Erythroblast (primary cell): ENCODE measurements around the gene MAP3K21.

Experiments
- DNase-seq, 2 experiments: peaks; one replicate each; lab custom pipeline; 2025; lab: John Stamatoyannopoulos, UW
- GATA1 ChIP-seq: IDR thresholded peaks from 2 replicates; pipeline ENCODE4 v1.6.1; 2011; ENCODE audit warnings: low read depth, mild to moderate bottlenecking, control low read depth, low read length, moderate library complexity
- POLR2A ChIP-seq: IDR thresholded peaks from 2 replicates; pipeline ENCODE4 v1.6.1; 2011; ENCODE audit warnings: mild to moderate bottlenecking, low read length

MAP3K21 gene

DNA sequence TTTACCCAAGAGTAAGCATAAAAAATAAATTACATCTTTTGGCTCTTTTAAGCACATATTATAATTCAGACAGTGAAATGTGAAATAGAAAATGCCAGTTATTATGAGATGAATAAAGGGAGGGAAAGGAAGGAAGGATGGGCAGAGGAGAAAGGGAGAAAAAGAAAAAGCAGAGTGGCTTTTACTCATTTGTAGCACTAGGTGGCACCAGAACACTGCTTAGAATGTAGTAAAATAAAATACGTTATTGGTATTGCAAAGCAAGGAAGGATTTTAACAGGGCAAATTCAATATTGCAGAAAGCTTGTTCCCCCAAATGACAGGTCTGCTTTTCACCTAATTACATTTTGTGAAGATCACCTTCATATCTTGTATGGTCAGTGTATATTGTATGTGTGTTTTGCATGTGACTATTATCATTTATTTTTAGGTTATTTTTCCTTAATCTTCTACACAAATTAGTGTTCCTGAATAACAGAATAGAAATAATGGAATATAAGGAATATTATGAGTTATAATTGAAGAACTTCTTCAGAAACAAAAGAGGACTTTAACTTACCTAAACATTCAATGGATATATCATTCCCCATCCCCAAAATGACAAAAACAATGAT is 22.9 kb upstream of the MAP3K21 start:
- DNase-seq, result peak in 1 of 2 experiments; percentile 22
- TF ChIP-seq GATA1 (no peak), POLR2A (no peak)

DNA sequence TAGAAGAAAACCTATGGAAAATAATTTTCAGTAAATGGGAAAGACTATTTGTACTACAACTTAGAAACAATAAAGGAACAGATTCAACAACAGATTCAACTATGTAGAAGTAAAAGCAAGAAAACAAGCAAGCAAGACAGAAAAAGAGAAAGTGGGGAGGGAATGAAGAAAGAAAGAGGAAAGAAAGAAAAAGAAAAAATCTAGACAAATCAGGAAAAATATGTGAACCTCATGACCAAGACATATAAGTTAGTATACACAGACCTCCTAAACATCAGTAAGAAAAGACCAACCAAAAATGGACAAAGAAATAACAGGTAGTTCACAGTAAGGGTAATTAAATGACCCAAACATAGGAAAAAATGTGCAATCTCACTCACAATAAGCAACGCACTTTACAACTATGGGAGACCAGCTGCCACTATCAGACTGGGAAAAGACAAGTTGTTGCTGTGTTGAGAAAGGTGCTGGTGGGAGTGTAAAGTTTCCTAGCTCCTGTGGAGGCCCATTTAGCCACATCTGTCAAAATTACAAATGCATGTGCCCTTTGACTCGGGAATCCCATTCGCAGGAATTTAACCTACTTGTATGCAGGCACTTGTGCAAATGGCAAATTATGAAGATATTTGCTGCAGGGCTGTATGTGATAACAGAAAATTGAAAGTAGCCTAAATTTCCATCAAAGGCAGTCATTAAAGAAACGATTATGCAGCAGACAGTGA is 13.9 kb upstream of the MAP3K21 start:
- DNase-seq, result no peak

DNA sequence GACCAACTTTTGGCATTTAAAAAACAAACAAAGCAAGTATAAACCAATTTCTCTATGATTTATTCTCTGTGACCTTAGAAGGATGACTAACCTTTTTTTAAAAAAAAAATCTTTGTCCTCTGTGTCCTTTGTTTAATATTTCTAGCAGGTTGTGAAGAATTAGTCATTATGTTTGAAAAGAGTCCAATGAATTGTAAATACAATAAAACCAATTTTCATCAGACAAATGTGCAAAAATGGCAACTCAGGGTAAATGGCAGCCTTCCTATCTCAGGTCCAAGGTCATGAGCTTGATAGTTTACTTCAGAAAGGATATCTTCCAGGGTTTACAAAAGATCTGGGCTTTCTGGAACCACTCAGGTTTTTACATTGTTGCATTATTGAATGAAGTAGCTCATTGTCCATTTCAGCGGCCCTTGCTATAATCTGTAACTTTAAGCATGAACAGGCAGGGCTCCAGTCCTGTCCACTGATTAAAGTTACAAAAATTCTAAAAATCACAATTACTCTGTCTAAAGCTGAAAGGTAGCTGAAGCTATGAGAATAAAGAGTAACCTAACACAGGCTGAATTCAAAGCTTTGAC is 11.7 kb upstream of the MAP3K21 start:
- TF ChIP-seq GATA1, result no peak
- TF ChIP-seq POLR2A, result no peak
- DNase-seq, result no peak

More for the DNA sequence above, 13.9 kb upstream of the MAP3K21 start:
- TF ChIP-seq POLR2A, result no peak
- no peak for TF ChIP-seq GATA1

DNA sequence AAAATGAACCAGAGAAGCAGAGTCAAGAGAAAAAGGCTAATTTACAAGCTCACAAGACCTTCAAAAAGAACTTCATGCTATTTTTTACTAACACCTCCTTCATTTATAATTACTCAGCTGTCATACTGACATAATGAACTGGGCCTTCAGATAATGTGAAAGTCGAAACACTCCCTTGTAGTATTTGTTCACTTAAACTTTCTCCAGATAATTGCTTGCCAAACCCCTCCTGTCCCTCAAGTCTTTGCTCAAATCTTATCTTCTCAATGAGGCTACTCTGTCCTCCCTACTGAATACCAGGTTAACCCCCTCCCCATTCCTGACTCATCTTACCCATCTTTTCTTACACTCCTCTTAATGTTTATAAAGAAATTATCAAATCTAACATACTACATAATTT is 11.1 kb upstream of the MAP3K21 start:
- TF ChIP-seq GATA1, result no peak
- no peak for TF ChIP-seq POLR2A
- no peak for DNase-seq

DNA sequence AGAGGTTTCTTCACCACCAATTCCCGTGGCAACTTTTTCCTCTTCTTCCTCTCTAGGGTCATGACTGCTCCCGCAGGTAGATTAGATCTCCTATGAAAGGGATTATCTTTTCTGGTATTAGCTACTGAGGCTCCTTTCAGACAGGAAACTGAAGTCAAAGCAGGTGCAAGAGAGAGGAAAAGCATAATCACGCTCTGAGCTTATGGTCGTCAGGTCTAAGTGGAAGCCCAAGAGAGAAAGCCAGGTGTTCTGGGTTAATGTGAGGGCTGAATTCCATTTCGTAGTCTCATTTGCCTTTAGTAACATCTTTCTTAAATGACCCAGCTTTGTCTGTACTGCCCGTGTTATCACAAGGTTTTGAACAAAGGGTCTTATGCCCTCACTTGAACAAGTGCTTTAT is 8.3 kb upstream of the MAP3K21 start:
- no peak for DNase-seq
- TF ChIP-seq GATA1 (no peak), POLR2A (no peak)

DNA sequence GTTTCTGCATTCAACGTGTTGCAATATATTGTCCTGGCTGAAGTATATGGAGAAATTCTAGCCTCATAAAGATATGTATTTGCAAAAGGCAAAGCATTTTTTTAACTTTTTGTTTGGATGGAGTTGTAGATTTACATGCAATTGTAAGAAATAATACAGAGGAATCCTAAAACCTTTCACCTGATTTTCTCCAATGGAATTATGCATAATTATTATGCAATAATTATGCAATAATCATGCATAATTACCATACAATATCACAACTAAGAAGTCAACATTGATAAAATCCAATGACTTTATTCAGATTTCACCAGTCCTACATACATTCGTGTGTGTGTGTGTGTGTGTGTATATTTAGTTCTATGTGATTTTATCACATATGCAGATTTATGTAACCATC is 7.5 kb upstream of the MAP3K21 start:
- DNase-seq, result no peak
- TF ChIP-seq GATA1 (no peak), POLR2A (no peak)

DNA sequence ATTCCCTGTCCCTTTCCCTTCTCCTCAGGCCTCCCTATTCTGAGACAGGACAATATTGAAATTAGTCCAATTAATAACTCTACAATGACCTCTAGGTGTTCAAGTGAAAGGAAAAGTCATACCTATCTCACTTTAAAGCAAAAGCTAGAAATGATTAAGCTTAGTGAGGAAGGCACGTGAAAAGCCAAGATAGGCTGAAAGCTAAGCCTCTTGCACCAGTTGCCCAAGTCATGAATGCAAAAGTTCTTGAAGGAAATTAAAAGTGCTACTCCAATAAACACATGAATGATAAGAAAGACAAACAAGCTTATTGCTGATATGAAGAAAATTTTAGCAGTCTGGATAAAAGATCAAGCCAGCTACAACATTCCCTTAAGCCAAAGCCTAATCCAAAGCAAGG is 3.8 kb upstream of the MAP3K21 start:
- TF ChIP-seq GATA1 (no peak), POLR2A (no peak)

DNA sequence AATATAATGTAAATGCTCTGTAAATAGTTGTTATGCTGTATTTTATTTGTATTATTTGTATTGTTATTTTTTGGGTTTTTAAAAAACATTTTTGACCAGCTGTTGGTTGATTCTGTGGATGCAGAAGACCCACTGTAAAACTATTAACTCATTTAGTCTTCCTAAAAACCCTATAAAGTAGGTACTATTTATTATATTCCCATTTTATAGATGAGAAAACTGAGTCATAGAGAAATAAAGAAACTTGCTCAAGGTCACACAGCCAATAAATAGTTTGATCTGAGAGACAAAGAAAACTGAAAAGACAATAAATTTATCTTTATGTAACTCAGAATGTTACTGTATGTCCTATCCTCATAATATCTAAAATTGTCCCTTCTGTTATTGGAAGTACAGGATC is 1.2 kb upstream of the MAP3K21 start:
- no peak for DNase-seq
- TF ChIP-seq POLR2A (no peak), GATA1 (no peak)

More for the DNA sequence above, 3.8 kb upstream of the MAP3K21 start:
- no peak for DNase-seq

DNA sequence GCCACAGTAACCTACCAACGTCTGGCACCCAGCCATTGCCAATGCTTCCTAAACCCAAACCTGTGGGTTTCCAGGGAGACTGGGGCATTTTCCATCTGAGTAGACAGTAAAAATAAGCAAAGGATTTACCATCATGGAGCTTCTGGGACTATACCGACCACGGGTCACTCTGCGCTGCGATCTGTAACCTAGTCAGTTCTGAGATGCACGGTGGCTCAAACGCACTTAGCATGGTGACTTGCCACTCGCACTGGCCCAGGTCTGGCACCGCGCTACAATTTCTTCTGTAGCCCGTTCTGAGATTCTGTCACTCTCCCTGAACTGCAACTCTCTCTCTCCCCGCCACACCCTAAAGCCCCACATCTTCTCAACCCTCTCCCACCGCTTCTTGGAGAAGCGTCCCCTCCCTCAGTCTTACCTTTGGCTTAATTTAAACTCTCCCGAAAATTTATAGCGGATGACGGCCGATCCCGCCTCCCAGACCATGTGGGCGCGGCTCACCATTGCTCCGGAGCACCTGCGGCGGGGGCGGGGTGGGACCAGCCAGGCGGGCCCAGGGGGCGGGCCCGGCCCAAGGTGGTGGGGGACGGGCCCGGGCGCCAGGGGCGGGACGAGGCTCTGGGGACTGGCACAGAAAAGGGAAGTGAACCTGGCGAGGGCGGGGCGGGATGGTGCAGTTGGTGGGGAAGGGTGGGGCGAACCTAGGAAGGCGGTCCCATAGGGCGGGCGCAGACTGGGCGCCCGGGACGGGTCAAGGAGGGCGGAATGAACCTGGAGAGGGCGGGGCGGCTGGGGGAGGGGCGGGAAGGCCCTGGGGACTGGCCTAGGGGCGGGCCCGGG is 493 bp upstream of the MAP3K21 start:
- TF ChIP-seq GATA1, result no peak
- TF ChIP-seq POLR2A, result no peak
- peak; percentile 25 to 43 for DNase-seq

DNA sequence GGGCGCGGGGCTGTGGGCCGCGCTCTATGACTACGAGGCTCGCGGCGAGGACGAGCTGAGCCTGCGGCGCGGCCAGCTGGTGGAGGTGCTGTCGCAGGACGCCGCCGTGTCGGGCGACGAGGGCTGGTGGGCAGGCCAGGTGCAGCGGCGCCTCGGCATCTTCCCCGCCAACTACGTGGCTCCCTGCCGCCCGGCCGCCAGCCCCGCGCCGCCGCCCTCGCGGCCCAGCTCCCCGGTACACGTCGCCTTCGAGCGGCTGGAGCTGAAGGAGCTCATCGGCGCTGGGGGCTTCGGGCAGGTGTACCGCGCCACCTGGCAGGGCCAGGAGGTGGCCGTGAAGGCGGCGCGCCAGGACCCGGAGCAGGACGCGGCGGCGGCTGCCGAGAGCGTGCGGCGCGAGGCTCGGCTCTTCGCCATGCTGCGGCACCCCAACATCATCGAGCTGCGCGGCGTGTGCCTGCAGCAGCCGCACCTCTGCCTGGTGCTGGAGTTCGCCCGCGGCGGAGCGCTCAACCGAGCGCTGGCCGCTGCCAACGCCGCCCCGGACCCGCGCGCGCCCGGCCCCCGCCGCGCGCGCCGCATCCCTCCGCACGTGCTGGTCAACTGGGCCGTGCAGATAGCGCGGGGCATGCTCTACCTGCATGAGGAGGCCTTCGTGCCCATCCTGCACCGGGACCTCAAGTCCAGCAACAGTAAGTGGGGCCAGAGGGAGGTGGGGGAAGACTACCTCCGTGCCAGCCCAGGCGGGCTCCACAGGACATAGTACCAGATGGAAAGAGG is 808 bp downstream of the MAP3K21 start:
- no peak for TF ChIP-seq GATA1
- no peak for TF ChIP-seq POLR2A
- DNase-seq, result peak in 1 of 2 experiments; percentile 11

DNA sequence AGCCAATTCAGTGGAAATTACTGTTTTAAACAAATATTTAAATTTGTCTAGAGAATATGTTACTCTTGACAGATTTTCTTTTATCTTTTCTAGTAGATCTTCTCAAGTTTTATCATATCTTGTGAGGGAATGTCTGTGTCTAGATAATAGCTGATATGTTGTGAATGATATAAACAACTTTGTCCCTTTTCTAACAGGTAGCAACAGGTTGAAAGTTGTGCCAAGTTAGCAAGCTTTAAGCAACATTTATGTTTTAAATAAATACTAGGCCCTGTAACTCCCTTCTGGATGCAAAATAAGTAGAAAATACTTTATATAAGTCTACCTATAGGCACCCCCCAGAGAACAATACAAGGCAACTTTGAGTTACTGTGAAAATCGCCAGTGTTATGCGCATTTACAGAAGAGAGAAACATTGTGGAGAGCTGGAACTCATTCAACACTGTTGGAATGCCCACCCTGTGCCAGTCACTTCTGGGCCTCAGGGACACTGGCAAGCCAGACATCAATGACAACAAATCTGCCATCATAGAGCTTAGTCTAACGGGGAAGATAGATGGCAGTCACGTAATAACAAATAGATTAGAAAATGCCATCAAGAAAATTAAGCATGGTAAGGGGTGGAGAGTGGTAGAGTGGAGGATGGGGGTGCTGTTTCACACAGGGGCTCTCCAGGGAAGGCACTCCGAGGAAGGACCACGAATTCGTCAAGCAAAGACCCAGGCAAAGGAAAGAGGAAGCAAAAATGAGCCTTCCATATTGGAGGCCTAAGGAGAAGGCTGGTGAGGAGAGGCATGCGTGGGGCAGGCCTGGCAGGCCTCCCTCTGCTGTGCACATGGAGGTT is 4.4 kb downstream of the MAP3K21 start:
- TF ChIP-seq POLR2A (no peak), GATA1 (no peak)
- no peak for DNase-seq

DNA sequence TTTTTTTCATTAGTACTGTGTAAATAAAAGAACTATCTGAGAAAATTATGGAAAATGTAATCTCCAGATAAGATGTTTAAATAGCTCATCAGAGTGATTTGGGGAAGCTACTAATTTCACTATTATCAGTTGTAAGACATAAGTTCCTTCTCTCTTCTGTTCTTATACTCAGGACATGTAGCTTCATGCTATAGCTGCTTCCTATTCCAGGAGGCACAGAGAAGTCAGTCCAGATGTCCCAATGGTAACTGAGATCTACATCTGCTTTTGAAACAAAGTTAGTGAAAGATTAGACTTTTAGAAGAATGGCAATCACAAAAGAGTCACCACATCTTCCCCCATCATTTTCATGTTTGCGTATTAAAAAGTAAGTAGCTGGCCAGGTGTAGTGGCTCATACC is 5.6 kb downstream of the MAP3K21 start:
- TF ChIP-seq GATA1 (no peak), POLR2A (no peak)
- DNase-seq, result no peak
